Glutamatergic neuron (in vitro differentiated cells): ENCODE results near the gene SYNDIG1. TPM values are rescaled to one million over a fixed set of nuclear protein-coding genes. Genes with fewer than 3 reads are reported as not detected.

Source experiments
- DNase-seq: peaks from one replicate; pipeline ENCODE4 v3.0.0; 2022
- H3K27ac Mint-ChIP-seq: one replicate; pipeline ENCODE4 v1.8.0; 2020; ENCODE audit warnings: mild to moderate bottlenecking, mixed read lengths, inconsistent platforms; ENCODE audit not compliant: unreplicated experiment
- H3K27me3 Mint-ChIP-seq: one replicate; pipeline ENCODE4 v1.8.0; 2020; ENCODE audit warnings: mild to moderate bottlenecking, moderate library complexity, mixed read lengths, inconsistent platforms; ENCODE audit not compliant: unreplicated experiment
- H3K36me3 Mint-ChIP-seq: one replicate; pipeline ENCODE4 v1.8.0; 2020; ENCODE audit warnings: mild to moderate bottlenecking, mixed read lengths, inconsistent platforms; ENCODE audit not compliant: unreplicated experiment
- H3K4me1 Mint-ChIP-seq: one replicate; pipeline ENCODE4 v1.8.0; 2020; ENCODE audit warnings: mild to moderate bottlenecking, low read depth, mixed read lengths, inconsistent platforms; ENCODE audit not compliant: unreplicated experiment
- H3K4me3 Mint-ChIP-seq: one replicate; pipeline ENCODE4 v1.8.0; 2020; ENCODE audit warnings: mild to moderate bottlenecking, mixed read lengths, inconsistent platforms; ENCODE audit not compliant: unreplicated experiment
- H3K9me3 Mint-ChIP-seq: one replicate; pipeline ENCODE4 v1.8.0; 2020; ENCODE audit warnings: mild to moderate bottlenecking, moderate library complexity, mixed read lengths, inconsistent platforms; ENCODE audit not compliant: unreplicated experiment
- total RNA-seq: library from RNA; stranded (reverse); fragmentation: NEBNext Ultra II Directional; extraction: Animal tissue kit (Norgen Biotek cat#: 25700); gene quantifications from one replicate; pipeline ENCODE4 v1.2.1, GENCODE V29; 2021; ENCODE audit not compliant: unreplicated experiment
- TF ChIP-seq, protein P1 (sequence below): fragments of 200-600 bp; sonication (generic); IDR thresholded peaks from one replicate; pipeline ENCODE4 v1.5.0; 2021; ENCODE audit not compliant: partially characterized antibody, unreplicated experiment

Gene SYNDIG1
- total RNA-seq, 1 donor from 2014 or later, result 10.4 TPM

DNA sequence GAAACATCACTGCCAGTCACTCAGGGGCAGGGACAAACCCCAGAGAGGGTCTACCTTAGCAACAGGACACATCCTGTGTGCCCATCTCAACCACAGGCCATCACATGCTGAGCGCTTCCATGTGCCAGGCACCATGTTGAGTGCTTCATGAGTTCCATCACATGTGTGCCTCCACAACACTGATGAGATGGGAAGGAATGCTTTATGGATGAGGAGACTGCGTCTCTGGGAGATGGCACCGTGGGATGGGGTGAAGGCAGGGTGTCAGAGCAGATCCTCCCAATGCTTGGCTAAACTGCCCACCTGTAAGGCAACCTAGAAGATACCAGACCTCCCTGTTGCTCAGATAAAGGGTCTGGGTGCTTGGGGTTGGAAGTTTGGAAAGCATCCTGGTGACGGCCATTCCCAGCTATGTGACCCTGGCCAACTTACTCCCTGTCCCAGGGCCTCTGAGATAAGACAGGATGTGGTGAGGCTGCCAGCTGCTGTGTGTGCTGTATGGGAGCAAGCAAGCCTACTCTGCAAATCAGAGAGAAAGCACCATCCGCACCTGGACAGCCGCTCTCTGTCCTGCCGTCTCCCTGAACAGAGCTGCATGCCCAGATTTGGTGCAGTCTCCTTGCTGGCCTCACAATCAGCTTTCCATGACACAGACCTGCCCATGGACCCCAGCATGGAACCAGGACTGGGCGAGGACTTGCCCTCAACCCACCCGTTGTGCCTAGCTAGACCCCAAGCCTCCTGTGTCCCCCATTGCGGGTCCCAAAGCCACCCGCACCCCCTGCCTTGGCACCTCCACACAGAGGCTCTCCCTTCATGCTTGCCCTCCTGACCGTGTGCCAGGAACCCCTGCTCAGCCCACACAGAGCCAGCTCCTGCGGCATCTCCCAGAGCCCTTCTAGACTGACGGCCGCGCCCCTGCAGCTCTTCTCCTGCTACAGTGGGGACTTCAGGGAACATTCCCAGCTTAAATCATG lies 143.7 kb downstream of the SYNDIG1 start:
- TF ChIP-seq, protein P1, sequence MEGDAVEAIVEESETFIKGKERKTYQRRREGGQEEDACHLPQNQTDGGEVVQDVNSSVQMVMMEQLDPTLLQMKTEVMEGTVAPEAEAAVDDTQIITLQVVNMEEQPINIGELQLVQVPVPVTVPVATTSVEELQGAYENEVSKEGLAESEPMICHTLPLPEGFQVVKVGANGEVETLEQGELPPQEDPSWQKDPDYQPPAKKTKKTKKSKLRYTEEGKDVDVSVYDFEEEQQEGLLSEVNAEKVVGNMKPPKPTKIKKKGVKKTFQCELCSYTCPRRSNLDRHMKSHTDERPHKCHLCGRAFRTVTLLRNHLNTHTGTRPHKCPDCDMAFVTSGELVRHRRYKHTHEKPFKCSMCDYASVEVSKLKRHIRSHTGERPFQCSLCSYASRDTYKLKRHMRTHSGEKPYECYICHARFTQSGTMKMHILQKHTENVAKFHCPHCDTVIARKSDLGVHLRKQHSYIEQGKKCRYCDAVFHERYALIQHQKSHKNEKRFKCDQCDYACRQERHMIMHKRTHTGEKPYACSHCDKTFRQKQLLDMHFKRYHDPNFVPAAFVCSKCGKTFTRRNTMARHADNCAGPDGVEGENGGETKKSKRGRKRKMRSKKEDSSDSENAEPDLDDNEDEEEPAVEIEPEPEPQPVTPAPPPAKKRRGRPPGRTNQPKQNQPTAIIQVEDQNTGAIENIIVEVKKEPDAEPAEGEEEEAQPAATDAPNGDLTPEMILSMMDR, result no peak
- peaks cover 17% of the 10 kb centered on the region for H3K4me1 Mint-ChIP-seq
- no peaks in the 10 kb centered on the region for H3K27me3 Mint-ChIP-seq
- no peaks in the 10 kb centered on the region for H3K9me3 Mint-ChIP-seq
- H3K27ac Mint-ChIP-seq, result no peak overlapping the region
- DNase-seq, result no peak
- no peaks in the 10 kb centered on the region for H3K36me3 Mint-ChIP-seq
- H3K4me3 Mint-ChIP-seq, result no peak overlapping the region

GRCh38 chr20:24614341-24614740 lies 144.9 kb downstream of the SYNDIG1 start:
- Mint-ChIP-seq H3K4me1 (peaks cover 8% of the 10 kb centered on the region), H3K9me3 (no peaks in the 10 kb centered on the region), H3K36me3 (no peaks in the 10 kb centered on the region), H3K27ac (no peak overlapping the region), H3K4me3 (no peak overlapping the region), H3K27me3 (no peaks in the 10 kb centered on the region)
- TF ChIP-seq, protein P1, result no peak
- no peak for DNase-seq

- TF ChIP-seq, protein P1, result no peak
- Mint-ChIP-seq H3K4me1 (peaks cover 3% of the 10 kb centered on the region), H3K27me3 (no peaks in the 10 kb centered on the region), H3K4me3 (no peak overlapping the region), H3K36me3 (no peaks in the 10 kb centered on the region), H3K9me3 (no peaks in the 10 kb centered on the region), H3K27ac (no peak overlapping the region)
- DNase-seq, result no peak
These were observed 145.9 kb downstream of the SYNDIG1 start for GRCh38 chr20:24615353-24615752.

DNA sequence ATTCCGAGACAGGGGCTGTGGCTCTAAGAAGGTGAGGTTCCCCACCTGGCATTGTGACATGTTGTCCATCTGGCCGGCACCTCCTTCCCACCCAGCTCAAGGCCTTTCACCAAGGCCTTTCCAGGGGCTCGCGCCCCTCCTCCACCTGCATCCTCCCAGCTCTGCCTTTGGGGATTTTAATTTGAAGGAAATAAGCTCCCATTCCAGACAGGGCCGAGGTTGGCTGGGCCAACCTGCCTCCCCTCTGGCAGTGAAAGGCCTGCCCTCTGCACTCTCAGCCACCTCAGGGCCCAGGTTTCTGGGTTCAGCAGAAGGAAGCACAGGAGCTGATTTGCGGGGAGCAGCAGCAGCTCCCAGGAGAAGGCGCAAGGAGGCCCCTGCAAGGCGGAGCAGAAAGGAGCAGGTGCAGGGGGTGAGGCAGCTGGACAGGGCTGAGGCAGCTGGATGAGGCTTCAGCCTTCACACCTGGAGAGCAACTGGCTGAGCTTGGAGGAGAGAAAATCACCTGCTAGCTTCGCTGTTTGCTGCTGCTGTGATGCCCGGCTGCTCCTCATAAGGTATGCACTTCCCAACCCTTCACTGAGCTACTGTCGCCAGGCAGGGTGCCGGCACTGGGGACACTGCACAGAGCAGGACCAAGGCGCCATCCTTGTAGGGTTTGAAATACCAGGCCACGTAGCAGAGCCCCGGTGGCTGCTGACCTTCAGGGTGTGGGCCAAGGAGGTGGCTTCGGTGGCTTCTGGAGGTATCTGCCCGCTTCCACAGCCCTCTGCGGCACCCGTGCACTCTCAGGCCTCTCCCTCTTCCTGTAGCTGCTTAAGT lies 147.0 kb downstream of the SYNDIG1 start:
- TF ChIP-seq, protein P1, result no peak
- no peak overlapping the region for H3K27ac Mint-ChIP-seq
- H3K36me3 Mint-ChIP-seq, result no peaks in the 10 kb centered on the region
- no peaks in the 10 kb centered on the region for H3K9me3 Mint-ChIP-seq
- no peaks in the 10 kb centered on the region for H3K27me3 Mint-ChIP-seq
- H3K4me3 Mint-ChIP-seq, result no peak overlapping the region
- peaks cover 3% of the 10 kb centered on the region for H3K4me1 Mint-ChIP-seq
- no peak for DNase-seq
